ENCODE results near the gene CELF2. TPM values are rescaled to one million over a fixed set of nuclear protein-coding genes. Genes with fewer than 3 reads are reported as not detected.

CELF2 gene
- total RNA-seq, 2 donors from 2014 or later = 30.2 to 34.4 TPM

GRCh38 chr10:11201911-11202310, 184.2 kb downstream of the CELF2 start:
- no peaks in the 10 kb centered on the region for H3K36me3 ChIP-seq
- no peak overlapping the region for H3K4me3 ChIP-seq
- H3K27me3 ChIP-seq = no peaks in the 10 kb centered on the region
- no peaks in the 10 kb centered on the region for H3K9me3 ChIP-seq
- no peak overlapping the region for H3K27ac ChIP-seq
- H3K4me1 ChIP-seq = peaks cover 7% of the 10 kb centered on the region
- TF ChIP-seq CTCF (IDR thresholded peaks at IDR 0.05) = no peak
- intact Hi-C loops (cut with DNase I) = no loop called here
- no peak overlapping the region for H3K9ac ChIP-seq (ENCODE audit: low read depth in 2 of 2, low read length in 2 of 2)
- DNase-seq = no peak

GRCh38 chr10:11204351-11204942, 186.8 kb downstream of the CELF2 start:
- Histone ChIP-seq H3K4me1 (peaks cover 3% of the 10 kb centered on the region), H3K4me3 (no peak overlapping the region), H3K27ac (no peak overlapping the region), H3K9ac (ENCODE audit: low read depth in 2 of 2, low read length in 2 of 2) (no peak overlapping the region), H3K36me3 (no peaks in the 10 kb centered on the region), H3K27me3 (no peaks in the 10 kb centered on the region), H3K9me3 (no peaks in the 10 kb centered on the region)
- no peak for DNase-seq
- TF ChIP-seq CTCF (IDR thresholded peaks at IDR 0.05) = no peak
- intact Hi-C loops (cut with DNase I) = no loop called here

GRCh38 chr10:11205030-11205772, 187.5 kb downstream of the CELF2 start:
- TF ChIP-seq CTCF (IDR thresholded peaks at IDR 0.05) = no peak

GRCh38 chr10:11206676-11207559, 189.2 kb downstream of the CELF2 start:
- no peak overlapping the region for H3K9ac ChIP-seq (ENCODE audit: low read depth in 2 of 2, low read length in 2 of 2)
- no peak for DNase-seq
- no peak overlapping the region for H3K27ac ChIP-seq
- H3K27me3 ChIP-seq = no peaks in the 10 kb centered on the region
- intact Hi-C loops (cut with DNase I) = no loop called here
- H3K4me3 ChIP-seq = no peak overlapping the region
- no peaks in the 10 kb centered on the region for H3K36me3 ChIP-seq
- TF ChIP-seq CTCF (IDR thresholded peaks at IDR 0.05) = no peak
- peaks cover 3% of the 10 kb centered on the region for H3K4me1 ChIP-seq
- no peaks in the 10 kb centered on the region for H3K9me3 ChIP-seq

More at GRCh38 chr10:11205030-11205772, 187.5 kb downstream of the CELF2 start:
- intact Hi-C loops (cut with DNase I) = no loop called here
- no peak for DNase-seq
- Histone ChIP-seq H3K27me3 (no peaks in the 10 kb centered on the region), H3K4me3 (no peak overlapping the region), H3K9me3 (no peaks in the 10 kb centered on the region), H3K9ac (ENCODE audit: low read depth in 2 of 2, low read length in 2 of 2) (no peak overlapping the region), H3K4me1 (peaks cover 3% of the 10 kb centered on the region), H3K27ac (no peak overlapping the region), H3K36me3 (no peaks in the 10 kb centered on the region)

- no peaks in the 10 kb centered on the region for H3K27me3 ChIP-seq
- H3K9me3 ChIP-seq = no peaks in the 10 kb centered on the region
- no peak overlapping the region for H3K4me3 ChIP-seq
- DNase-seq = no peak
- H3K36me3 ChIP-seq = no peaks in the 10 kb centered on the region
- H3K9ac ChIP-seq (ENCODE audit: low read depth in 2 of 2, low read length in 2 of 2) = no peak overlapping the region
- intact Hi-C loops (cut with DNase I) = no loop called here
- no peak for TF ChIP-seq CTCF (IDR thresholded peaks at IDR 0.05)
- peaks cover 3% of the 10 kb centered on the region for H3K4me1 ChIP-seq
- H3K27ac ChIP-seq = no peak overlapping the region
Observed at GRCh38 chr10:11207560-11207844, 189.8 kb downstream of the CELF2 start.

All from colonic mucosa (tissue), 4 donors.